Measurements from ENCODE around the gene MAPK12. TPM values are rescaled to one million over a fixed set of nuclear protein-coding genes. Genes with fewer than 3 reads are reported as not detected.

Gene MAPK12
- total and polyA plus RNA-seq, 2 donors = 9.3 to 21.3 TPM

- H3K27ac ChIP-seq (ENCODE audit: low read depth) = peak overlapping the region; percentile 86
- H3K4me3 ChIP-seq (ENCODE audit: low read depth, low read length) = no peak overlapping the region
- H3K4me1 ChIP-seq (ENCODE audit: insufficient read depth) = peaks cover 2% of the 10 kb centered on the region
- DNase-seq (ENCODE audit: extremely low spot score) = no peak
- H3K36me3 ChIP-seq (ENCODE audit: insufficient read depth) = no peaks in the 10 kb centered on the region
- WGBS = 45% methylated on average over 11 of the region's 11 CpGs
Measured at GRCh38 chr22:50303848-50304527, 42.5 kb upstream of the MAPK12 start.

- Histone ChIP-seq H3K4me3 (ENCODE audit: low read depth, low read length) (no peak overlapping the region), H3K4me1 (ENCODE audit: insufficient read depth) (peaks cover 2% of the 10 kb centered on the region), H3K27ac (ENCODE audit: low read depth) (peak overlapping the region; percentile 86), H3K36me3 (ENCODE audit: insufficient read depth) (no peaks in the 10 kb centered on the region)
- DNase-seq (ENCODE audit: extremely low spot score) = no peak
- 62% methylated on average over 7 of the region's 7 CpGs for WGBS
Measured at GRCh38 chr22:50303515-50303847, 42.0 kb upstream of the MAPK12 start.

DNA sequence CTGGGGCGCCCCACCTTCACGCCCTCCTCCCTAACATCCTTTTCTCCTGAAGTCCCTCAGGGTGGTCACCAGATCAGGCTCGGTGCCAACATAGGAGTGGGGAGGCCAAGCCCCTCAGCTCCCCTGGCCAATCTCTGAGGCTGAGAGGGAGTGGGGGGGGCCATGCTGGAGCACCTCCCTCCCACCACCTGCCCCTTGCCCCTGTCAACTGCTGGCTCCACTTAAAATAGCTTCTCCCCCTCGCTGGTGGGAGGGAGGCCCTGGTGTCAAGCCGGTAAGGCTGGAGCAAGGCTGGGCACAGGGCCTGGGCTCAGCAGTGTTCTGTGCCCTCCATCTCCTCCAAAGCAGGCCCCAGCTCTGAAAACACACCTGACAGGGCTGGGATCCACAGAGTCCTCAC is 41.1 kb upstream of the MAPK12 start:
- 52% methylated on average over 5 of the region's 5 CpGs for WGBS
- Histone ChIP-seq H3K4me1 (ENCODE audit: insufficient read depth) (peaks cover 2% of the 10 kb centered on the region), H3K36me3 (ENCODE audit: insufficient read depth) (no peaks in the 10 kb centered on the region), H3K4me3 (ENCODE audit: low read depth, low read length) (no peak overlapping the region), H3K27ac (ENCODE audit: low read depth) (peak overlapping the region; percentile 51)
- DNase-seq (ENCODE audit: extremely low spot score) = no peak

DNA sequence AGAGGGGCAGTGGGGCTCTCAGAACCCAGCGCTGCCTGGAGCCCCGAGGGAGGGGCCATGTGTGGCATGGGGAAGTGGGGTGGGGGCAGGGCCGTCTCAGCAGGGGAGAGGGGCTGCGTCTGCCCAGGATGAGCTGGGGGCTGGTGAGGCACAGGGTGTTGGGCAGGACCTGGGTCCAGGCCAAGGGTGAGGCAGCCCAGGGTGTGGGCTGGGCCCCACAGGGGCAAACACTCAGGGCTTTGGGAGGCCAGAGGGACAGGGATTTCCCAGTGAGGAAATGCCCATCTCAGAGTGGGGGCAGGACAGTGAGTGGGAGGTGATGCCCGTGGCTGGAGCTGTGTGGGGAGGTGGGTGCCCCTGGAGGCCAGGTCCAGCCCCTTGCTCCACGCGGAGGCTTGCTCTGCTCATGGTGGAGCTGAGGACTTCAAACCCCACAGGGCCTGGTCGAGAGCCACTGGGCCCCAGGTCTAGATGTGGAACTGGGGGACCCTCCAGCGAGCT is 40.6 kb upstream of the MAPK12 start:
- no peak overlapping the region for H3K4me3 ChIP-seq (ENCODE audit: low read depth, low read length)

GRCh38 chr22:50301581-50301991 is 40.1 kb upstream of the MAPK12 start:
- no peak overlapping the region for H3K27ac ChIP-seq (ENCODE audit: low read depth)
- no peak for DNase-seq (ENCODE audit: extremely low spot score)
- H3K36me3 ChIP-seq (ENCODE audit: insufficient read depth) = no peaks in the 10 kb centered on the region
- 34% methylated on average over 17 of the region's 17 CpGs for WGBS
- H3K4me3 ChIP-seq (ENCODE audit: low read depth, low read length) = no peak overlapping the region
- H3K4me1 ChIP-seq (ENCODE audit: insufficient read depth) = peaks cover 2% of the 10 kb centered on the region

More for the DNA sequence above, 40.6 kb upstream of the MAPK12 start:
- Histone ChIP-seq H3K4me1 (ENCODE audit: insufficient read depth) (peaks cover 2% of the 10 kb centered on the region), H3K36me3 (ENCODE audit: insufficient read depth) (no peaks in the 10 kb centered on the region), H3K27ac (ENCODE audit: low read depth) (peak overlapping the region; percentile 51)
- WGBS = 42% methylated on average over 9 of the region's 9 CpGs
- DNase-seq (ENCODE audit: extremely low spot score) = no peak

DNA sequence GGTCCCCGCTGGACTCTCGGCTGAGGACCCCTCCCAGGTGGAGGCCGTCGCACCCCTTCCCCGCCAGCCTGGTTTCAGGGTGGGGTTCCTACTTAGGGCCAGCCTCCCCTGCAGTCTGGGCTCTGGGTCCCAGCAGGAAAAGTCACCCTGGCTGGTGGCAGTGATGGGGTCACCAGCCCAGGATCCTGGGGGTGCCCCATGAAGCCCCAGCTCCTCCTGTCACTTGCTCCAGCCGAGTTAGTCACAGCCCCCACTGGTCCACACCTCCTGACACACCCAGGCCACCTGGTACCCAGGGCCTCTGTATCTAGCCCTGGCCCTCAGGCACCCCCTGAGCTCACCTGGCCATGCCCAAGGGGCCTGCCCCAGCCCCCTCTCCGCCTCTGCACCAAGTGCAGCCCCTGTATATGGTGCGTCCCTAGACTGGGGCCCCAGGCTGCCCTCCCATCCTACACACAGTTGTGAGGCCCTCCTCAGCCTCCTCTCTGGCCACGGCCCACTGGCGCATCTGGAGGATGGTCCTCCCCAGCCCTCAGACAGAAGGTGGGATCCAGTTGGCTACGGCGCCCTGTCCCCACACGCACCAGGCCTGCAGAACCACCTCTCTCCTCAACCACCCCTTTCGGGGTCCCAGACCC is 39.3 kb upstream of the MAPK12 start:
- 79% methylated on average over 14 of the region's 14 CpGs for WGBS
- H3K4me3 ChIP-seq (ENCODE audit: low read depth, low read length) = no peak overlapping the region
- no peaks in the 10 kb centered on the region for H3K36me3 ChIP-seq (ENCODE audit: insufficient read depth)
- H3K4me1 ChIP-seq (ENCODE audit: insufficient read depth) = peaks cover 2% of the 10 kb centered on the region
- no peak overlapping the region for H3K27ac ChIP-seq (ENCODE audit: low read depth)
- no peak for DNase-seq (ENCODE audit: extremely low spot score)

- WGBS = 36% methylated on average over 93 of the region's 93 CpGs
- Histone ChIP-seq H3K27ac (ENCODE audit: low read depth) (no peak overlapping the region), H3K4me1 (ENCODE audit: insufficient read depth) (peaks cover 2% of the 10 kb centered on the region), H3K4me3 (ENCODE audit: low read depth, low read length) (peak overlapping the region; percentile 42), H3K36me3 (ENCODE audit: insufficient read depth) (no peaks in the 10 kb centered on the region)
- no peak for DNase-seq (ENCODE audit: extremely low spot score)
Measured at GRCh38 chr22:50299785-50300619, 38.5 kb upstream of the MAPK12 start.

GRCh38 chr22:50298937-50299784 is 37.7 kb upstream of the MAPK12 start:
- 30% methylated on average over 59 of the region's 59 CpGs for WGBS
- Histone ChIP-seq H3K27ac (ENCODE audit: low read depth) (peak overlapping the region; percentile 4), H3K36me3 (ENCODE audit: insufficient read depth) (no peaks in the 10 kb centered on the region), H3K4me1 (ENCODE audit: insufficient read depth) (peaks cover 2% of the 10 kb centered on the region), H3K4me3 (ENCODE audit: low read depth, low read length) (peak overlapping the region; percentile 42)
- DNase-seq (ENCODE audit: extremely low spot score) = no peak

- WGBS = 82% methylated on average over 4 of the region's 4 CpGs
- Histone ChIP-seq H3K4me3 (ENCODE audit: low read depth, low read length) (no peak overlapping the region), H3K27ac (ENCODE audit: low read depth) (no peak overlapping the region)
Measured at GRCh38 chr22:50298266-50298637, 36.8 kb upstream of the MAPK12 start.

DNA sequence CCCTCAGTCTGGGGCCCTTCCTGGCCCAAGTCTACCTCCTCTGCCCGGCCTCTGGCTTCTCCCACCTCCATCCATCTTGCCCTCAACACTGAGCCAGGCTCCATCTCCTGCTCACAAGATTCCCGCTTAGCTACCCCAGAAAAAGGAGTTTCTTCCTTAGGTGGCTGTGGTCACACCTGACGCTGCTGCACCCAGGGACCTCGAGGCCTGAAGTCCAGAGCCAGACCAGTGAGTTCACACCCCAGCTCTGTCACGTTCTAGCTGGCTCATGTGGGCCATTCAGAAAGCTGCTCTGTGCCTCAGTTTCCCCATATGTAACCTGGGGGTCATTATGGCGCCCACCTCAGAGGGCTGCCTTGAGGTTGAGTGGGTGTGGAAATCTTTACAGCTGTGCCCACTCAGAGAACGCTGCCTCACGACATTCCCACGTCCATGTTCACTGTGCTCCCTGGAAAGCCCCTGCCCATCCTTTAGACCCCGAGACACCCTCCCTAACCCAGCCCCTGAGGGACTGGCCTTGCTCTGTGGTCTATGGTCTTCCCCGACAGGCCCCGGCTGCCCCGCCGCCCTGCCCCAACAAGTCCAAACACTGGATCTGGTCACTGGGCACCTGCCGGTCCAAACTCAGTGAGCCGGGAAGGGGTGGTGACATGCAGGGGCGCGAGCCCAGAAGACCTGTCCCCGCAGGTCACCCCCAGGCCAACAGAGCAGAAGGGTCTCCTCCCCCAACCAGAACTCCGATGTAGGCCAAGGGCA is 36.2 kb upstream of the MAPK12 start:
- Histone ChIP-seq H3K4me3 (ENCODE audit: low read depth, low read length) (no peak overlapping the region), H3K36me3 (ENCODE audit: insufficient read depth) (no peaks in the 10 kb centered on the region), H3K27ac (ENCODE audit: low read depth) (peak overlapping the region; percentile 14), H3K4me1 (ENCODE audit: insufficient read depth) (no peaks in the 10 kb centered on the region)
- no peak for DNase-seq (ENCODE audit: extremely low spot score)
- WGBS = 86% methylated on average over 20 of the region's 20 CpGs

More at GRCh38 chr22:50298266-50298637, 36.8 kb upstream of the MAPK12 start:
- Histone ChIP-seq H3K4me1 (ENCODE audit: insufficient read depth) (no peaks in the 10 kb centered on the region), H3K36me3 (ENCODE audit: insufficient read depth) (no peaks in the 10 kb centered on the region)
- DNase-seq (ENCODE audit: extremely low spot score) = no peak

- H3K27ac ChIP-seq (ENCODE audit: low read depth) = peak overlapping the region; percentile 14
- DNase-seq (ENCODE audit: extremely low spot score) = no peak
- WGBS = 69% methylated on average over 29 of the region's 29 CpGs
- H3K36me3 ChIP-seq (ENCODE audit: insufficient read depth) = no peaks in the 10 kb centered on the region
- no peaks in the 10 kb centered on the region for H3K4me1 ChIP-seq (ENCODE audit: insufficient read depth)
- no peak overlapping the region for H3K4me3 ChIP-seq (ENCODE audit: low read depth, low read length)
Measured at GRCh38 chr22:50296658-50297490, 35.4 kb upstream of the MAPK12 start.

DNA sequence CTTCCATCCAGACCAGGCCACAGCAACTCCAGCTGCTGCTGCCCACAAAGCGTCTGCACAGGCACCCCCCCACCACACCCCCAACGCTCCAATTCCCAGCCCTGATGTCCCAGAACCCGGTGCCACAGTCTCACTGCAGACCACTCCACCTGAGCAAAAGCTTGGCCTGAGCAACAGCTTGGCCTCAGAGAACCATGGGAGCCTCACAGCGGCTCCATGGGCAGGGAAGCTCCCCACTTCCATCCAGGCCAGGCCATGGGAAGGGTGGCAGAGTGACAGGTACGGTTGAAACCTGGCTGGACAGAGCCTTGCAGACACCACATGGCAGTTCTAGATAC is 32.8 kb upstream of the MAPK12 start:
- no peak for DNase-seq (ENCODE audit: extremely low spot score)
- 46% methylated on average over 5 of the region's 5 CpGs for WGBS
- Histone ChIP-seq H3K4me3 (ENCODE audit: low read depth, low read length) (no peak overlapping the region), H3K27ac (ENCODE audit: low read depth) (peak overlapping the region; percentile 76), H3K36me3 (ENCODE audit: insufficient read depth) (peaks cover 3% of the 10 kb centered on the region), H3K4me1 (ENCODE audit: insufficient read depth) (no peaks in the 10 kb centered on the region)
